DMS153 treated with DMSO at 0.1 percent for 48 hours (cell line): ENCODE data around the gene TMEM38B.
A peak's percentile ranks its signal among the peaks of the same experiment; 100 is the strongest.

Source experiments
- DNase-seq: peaks from one replicate; lab custom pipeline; 2025; ENCODE audit not compliant: unreplicated experiment; lab: John Stamatoyannopoulos, UW

Gene TMEM38B, protein sequence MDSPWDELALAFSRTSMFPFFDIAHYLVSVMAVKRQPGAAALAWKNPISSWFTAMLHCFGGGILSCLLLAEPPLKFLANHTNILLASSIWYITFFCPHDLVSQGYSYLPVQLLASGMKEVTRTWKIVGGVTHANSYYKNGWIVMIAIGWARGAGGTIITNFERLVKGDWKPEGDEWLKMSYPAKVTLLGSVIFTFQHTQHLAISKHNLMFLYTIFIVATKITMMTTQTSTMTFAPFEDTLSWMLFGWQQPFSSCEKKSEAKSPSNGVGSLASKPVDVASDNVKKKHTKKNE

DNA sequence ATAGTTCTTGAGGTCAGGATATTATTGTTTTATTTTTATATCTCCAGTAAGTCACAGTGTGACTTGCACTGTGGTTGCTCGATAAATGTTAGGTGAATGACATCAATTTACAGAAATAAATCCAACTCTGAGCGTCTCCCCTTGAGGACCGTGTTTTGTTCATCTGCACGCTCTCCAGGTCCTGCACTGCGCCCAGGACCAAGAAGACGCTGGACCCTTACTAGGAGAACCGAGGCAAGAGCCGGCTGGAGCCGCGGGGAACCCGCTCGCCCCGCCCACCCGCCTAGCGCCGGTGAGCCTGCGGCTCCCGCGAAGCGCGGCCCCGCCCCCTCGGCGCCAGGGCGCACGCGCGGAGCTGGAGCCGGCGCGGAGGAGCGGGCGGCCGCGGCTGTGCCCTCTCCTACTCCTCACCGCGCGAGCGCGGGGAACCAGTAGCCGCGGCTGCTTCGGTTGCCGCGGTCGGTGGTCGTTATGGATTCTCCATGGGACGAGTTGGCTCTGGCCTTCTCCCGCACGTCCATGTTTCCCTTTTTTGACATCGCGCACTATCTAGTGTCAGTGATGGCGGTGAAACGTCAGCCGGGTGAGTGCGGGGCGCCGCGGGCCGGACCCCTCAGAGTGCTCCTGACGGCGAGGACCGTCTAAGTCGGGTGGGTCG is at the start of gene TMEM38B:
Gene TMEM38B (plus strand): TSS at position 352 of the 658 bp plus-strand sequence. CDS start 120 bp downstream, at position 472.
- DNase-seq: peak; percentile 53

DNA sequence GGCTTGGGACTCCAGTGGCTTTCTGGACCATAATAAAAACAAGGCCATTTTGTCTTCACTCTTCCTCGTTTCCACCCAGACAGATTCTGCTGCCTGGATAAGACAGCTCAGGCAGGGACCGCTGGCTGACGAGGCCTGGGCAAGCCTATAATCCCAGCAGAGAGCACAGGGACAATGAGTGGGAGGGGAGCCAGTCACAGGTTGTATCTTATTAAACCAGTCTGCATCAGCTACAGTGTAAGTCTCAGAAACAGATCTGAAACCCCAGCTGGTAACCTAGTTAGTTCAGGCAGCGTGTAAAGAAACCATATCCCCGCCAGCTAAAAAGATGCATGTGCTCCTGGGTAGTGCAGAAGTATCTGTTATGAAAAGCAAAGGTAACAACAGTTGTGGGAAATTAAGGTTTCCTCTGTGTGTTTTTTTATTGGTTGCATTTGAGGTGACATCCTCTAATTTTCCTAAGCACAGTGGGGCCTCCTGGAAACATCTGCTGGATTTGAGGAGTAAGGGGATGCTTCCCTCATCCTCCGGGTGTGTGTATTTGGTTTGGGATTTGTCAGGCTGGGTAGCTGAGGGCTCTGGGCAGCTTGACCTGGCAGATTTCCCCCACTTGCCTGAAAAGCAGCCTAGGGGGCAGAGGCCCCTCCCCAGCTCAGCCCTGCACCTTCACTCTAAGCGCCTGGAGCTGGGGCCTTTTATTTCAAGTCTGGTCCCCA is 47.3 kb upstream of the TMEM38B start:
- no peak for DNase-seq

DNA sequence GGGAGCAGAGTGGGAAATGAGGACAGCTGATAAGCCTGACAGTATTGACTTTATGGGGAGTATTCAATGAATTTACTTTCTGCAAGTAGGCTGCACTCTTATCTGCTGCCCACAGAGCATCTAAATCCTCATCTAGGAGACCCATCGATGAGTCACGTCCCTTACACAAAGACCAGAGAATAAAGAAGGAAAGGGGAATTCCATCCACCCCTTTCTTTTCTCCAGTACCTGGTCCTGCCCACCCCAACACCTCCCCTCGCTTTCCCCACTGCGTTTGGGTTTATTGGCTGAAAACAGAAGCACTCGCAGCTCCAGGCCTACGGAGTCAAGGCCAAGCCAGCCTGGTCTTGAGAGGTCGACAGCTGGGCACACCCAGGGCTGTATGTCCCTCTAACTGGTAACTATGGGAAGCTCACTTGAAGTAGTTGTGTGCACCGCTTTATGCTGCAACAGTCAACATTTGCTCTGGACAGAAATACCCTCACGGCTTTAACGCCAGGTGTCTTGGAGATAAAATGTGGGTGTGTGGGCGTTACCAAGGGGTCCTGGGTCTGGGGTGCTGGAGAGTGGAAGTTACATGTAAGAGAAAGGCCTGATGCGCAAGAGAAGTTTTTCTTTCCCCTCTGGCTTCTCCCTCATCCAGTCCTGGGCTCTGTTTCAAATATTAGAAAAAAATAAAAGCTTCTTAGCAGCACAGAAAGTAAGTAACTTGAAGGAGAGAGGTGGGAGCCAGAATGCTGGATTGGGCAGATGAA is 46.6 kb upstream of the TMEM38B start:
- DNase-seq: peak; percentile 76

DNA sequence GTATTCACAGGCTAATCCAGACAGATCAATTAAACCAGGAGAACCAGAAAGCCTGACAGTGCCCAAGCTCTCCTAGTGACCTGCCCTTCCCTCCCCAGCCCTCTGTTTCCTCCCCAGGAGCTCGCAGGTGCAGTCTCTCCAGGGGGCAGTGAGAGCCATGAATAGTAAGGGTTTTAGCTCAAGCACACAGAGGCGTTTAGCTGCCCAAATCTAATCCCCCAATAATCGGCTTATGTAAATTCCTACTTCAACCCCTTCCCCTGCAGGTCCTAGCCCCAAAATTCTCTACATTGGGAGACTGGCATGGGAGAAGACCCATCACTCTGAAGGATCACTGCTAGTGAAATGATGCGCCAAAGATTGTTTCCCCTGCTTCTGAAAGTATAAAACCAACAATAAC is 42.5 kb upstream of the TMEM38B start:
- no peak for DNase-seq

DNA sequence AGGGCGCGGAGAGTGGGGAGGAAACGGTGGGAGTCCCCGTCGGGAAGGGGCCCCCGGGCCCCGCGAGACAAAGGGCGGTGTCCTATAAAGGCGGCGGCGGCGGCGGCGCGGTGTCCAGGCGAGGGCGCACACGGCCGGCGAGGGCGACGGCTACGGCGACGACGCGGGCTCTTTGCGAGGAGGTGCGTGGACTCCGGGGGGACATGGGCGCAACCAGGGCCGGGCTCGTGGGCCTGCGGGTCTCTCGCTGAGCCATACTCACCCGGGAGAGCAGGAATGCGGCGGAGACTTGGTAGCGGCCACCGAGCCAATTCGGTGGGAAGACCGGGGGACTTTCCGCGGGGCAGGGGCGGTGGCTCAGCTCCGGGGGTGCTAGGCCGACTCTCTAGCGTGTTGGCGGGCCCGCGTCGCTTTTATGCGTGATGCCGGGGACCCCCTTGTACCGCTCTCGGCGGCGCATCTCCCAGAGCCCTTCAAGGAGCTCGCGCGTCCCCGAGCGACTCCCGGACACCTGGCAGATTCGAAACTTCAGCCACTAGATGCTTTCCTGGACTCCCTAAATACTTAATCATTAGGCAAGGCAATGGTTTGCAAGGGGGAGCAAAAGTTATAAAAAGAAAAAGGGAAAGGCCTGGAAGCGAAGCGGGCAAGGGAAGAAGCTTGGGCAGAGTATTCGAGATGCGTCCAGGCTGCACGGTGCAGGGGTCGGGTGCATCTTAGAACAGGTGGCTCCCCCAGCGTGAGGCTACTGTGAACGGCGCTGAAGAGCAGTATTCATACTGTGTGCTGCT is 38.0 kb upstream of the TMEM38B start:
- peak; percentile 58 for DNase-seq

DNA sequence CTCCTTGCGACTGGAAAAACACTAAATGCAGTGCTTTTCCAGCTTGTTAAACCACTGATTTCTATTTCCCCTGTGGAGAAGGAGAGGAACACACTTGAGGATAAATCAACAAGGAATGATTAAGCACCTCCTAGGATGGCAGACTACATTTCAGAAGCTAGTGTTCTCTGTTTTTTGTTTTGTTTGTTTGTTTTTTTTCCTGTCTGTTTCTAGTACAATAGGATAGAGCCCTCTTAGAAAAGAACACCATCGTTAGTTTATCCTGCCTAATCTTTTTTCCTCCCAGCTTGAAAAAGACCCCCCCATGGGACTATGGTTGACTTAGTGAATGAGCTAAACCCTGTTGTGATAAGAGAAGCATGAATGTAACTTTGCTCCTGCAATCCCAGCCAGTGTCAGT is 36.0 kb upstream of the TMEM38B start:
- no peak for DNase-seq

DNA sequence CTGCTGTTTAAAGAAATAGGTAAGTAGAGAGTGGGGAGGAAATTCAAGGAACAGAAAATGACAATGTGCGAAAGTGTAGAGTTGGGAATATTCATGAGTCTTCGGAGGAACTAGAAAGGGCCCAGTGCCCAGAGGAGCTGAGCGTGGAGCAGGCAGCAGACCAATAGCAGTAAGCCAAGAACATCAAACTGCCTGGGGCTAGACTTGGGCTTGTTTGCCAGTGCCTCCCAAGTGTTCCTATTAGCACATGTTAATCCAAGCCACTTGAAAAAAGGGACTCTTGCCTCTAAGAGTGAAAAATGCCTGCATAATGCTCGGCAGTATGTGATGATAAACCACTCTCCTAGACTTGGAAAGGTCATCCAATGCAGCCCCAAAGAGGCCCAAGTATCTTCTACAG is 33.3 kb upstream of the TMEM38B start:
- DNase-seq: no peak

DNA sequence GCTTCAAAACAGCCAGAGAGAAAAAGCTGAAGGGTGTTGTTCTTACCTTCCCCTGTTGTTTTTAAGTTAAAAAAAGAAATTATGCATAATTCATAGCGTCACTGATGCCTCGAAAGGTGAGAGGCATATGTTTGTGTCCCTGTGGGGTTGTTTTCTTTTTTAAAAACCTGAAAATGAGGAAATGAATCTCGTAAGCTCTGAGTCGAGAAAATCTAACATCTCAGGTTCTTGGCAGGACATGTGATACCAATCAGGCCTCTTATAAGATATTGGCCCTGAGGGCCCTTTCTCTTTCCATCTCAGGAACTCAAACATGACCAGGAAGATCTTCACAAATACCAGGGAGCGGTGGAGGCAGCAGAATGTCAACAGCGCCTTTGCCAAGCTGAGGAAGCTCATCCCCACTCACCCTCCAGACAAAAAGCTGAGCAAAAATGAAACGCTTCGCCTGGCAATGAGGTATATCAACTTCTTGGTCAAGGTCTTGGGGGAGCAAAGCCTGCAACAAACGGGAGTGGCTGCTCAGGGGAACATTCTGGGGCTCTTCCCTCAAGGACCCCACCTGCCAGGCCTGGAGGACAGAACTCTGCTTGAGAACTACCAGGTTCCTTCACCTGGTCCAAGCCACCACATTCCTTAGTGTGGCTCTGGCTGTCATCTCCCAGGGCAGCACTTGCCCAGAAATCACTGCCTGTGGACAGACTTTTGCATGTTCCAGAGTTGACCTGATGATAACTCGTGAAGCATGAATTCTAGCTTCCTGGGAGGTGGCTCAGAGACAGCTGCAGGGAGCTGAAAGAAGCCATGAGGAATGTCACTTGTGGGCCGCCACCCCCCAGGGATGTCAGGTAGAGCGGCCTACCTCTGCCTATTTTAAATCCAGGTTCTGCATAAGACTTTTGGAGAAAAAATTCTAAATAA is 31.9 kb upstream of the TMEM38B start, which contains the start of gene TAL2:
Gene TAL2 (plus strand): TSS at position 274 of the 921 bp plus-strand sequence. CDS start 40 bp downstream, at position 314.
- DNase-seq: no peak

DNA sequence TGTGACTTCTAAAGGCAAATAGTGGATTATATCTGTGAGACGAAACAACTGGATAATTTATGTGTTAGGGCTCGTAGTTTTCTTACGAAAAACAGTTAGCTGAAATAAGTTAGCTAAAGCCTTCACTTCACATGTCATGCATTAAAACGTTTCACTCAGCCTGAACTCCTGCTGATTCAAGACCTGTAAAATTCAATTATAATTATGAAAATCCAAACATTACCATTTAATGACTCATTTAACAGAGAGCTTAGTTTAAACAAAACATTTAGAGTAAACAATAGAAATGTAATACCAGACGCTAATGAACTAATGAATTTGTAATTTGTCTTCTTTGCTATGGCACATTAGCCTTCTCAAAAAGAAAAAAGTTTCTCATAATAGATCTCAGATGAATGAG is 30.4 kb upstream of the TMEM38B start:
- DNase-seq: no peak

DNA sequence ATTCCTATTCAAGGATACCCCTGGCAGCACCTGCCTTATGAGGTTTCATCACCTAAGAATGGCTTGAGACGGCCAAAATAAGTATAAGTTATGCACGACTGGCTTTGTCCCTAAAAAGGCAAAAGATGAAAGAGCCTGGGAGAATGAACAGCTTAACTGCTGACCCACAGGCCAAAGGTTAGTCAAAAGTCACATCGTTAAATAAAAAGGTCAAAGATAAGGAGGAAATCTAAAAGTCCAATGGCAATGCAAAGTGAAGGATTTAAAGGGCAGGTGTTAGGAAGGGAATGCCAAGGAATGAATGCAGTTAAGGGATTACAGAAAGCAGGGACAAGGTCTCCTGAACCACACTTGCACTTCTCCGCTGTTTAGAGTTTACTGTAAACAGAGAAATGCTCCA is 26.5 kb upstream of the TMEM38B start:
- no peak for DNase-seq

DNA sequence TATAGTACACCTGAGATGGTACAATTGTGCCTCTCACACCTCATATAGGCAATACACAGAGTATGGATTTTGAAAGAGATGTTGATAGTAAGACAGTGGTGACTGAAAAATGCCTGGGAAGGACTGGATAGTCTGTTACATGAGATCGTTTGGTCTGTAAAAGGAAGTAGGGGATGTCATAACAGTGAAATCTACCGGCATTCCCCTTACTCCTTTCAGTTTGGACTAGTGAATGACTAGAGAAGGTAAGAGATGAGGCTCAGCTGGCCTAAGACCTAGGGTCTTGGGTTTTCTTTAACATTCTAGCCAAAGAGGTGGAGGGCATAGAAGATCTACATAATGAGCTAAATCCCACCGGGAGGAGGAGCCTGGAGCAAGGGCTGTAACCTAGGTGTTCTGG is 24.0 kb upstream of the TMEM38B start:
- DNase-seq: no peak

DNA sequence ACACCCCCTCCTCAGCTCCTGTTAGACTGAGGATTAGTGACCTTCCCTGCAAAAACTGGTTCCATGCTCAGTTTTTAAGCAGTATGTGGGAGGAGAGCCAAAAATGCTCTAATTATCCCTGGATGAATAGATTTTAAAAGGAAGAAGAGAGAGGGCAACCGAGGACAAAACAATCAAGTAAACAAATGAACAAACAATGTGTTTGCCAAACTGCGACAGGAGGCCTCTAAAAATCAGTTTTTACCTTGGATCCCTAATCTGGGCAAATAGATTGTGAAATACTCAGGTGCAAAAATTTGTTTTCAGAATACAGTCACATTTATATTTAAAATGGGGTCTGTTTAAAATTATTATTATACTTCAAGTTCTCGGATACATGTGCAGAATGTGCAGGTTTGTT is 23.6 kb upstream of the TMEM38B start:
- no peak for DNase-seq

DNA sequence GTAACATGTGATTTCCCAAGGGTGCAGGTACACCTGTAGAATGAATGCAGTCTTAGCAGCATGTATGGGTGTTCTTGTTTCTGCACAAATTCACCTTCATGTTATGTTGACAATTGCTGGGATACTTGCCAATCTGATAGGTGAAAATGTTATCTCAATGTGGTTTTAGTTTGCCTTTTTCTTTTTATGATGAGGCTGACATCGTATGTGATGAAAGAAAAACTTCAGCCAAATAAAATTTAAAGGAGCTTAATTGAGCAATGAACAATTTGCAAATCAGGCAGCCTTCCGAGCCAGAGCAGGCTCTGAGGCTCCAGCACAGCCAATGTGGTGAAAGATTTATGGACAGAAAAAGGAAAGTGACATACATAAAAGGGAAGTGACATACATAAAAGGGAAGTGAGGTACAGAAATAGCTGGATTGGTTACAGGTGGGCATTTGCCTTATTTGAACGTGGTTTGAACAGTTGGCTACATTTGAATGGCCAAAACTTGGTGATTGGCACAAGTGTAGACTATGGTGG is 21.6 kb upstream of the TMEM38B start:
- DNase-seq: peak; percentile 29

DNA sequence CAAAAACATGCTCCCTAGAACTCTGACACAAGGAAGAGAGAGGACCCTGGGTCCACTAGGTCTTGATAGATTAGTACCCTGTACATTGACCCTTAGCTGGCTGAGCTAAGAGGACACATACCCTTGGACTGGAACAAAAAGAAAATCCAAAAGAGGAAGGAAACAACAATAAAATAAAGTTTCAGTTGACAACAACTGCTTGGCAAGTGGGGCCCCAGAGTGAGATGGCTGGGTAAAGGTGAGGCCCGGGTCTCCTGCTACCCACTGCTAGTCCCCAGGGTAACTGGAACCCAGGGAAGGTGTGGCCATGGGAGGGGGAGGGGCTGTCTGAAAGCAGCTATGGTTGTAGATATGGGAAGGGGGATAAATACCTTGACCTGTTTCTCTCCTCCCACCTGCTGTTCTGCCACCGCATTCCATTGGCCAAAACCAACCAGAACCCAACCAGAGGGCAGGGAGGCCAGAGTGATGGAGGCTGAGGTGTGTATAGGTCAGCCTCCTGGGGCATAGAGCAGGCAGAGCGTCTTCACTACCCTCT is 20.4 kb upstream of the TMEM38B start:
- DNase-seq: no peak

DNA sequence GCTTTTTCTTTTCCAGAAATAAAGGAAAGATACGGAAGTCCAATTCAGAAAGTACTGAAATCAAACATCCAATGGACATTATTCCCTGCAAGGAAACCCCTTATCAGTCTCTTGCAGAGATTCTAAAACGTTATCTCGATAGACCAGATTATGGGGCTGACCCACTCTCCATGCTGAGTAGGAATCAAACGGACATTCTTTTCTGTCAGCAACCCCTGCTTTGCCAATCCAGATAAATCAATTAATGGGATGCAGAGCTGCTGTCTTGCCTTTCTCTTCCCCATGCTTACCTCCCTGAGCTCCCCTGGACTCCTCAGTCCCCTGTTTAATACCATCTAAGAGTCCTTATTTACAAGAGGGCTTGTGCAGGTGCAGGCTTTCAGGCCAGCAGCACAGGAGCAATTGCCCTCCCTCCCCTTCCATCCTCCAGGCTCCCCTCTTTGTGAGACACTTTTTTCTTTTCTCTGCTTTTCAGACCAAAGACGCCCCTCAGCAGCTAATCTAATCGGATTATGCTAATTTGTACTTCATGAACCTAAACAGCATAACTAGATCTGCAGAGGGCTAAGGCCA is 17.9 kb upstream of the TMEM38B start:
- no peak for DNase-seq

DNA sequence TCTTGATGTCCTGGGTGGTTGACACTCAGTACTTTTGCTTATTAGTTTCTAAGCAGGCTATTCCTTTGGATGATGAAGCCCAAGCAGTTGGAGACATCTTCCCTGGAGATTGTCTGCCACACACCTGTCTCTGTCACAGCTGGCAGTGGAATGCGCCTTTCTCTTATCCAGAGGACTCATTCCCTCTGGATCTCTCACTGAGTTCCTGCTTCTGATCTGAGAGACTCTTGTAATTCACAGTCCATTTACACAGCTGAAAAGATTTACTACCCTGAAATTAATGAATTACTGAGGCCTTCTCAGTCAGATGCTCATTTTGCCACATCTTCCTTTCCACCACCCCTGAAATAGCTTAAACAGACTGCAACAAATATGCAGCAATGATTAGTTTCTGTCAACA is 16.2 kb upstream of the TMEM38B start:
- no peak for DNase-seq

DNA sequence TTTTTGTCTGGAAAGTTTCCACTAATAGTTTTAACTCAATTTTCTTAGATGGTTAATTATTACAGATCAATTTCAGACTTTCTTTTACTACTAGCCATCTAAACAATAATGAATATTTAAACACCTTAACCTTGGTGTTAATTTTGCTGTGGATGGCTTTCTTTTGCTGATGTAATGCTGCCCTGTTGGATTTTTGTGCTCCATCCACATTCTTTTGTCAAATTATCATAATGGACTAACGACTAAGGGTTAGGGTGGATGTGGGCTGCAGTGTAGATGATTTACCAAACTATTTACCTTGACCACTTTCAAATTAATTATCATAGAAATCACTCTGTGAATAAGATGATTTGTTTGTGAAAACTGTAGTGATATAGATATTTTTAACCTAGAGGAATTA is 15.6 kb upstream of the TMEM38B start:
- DNase-seq: no peak

DNA sequence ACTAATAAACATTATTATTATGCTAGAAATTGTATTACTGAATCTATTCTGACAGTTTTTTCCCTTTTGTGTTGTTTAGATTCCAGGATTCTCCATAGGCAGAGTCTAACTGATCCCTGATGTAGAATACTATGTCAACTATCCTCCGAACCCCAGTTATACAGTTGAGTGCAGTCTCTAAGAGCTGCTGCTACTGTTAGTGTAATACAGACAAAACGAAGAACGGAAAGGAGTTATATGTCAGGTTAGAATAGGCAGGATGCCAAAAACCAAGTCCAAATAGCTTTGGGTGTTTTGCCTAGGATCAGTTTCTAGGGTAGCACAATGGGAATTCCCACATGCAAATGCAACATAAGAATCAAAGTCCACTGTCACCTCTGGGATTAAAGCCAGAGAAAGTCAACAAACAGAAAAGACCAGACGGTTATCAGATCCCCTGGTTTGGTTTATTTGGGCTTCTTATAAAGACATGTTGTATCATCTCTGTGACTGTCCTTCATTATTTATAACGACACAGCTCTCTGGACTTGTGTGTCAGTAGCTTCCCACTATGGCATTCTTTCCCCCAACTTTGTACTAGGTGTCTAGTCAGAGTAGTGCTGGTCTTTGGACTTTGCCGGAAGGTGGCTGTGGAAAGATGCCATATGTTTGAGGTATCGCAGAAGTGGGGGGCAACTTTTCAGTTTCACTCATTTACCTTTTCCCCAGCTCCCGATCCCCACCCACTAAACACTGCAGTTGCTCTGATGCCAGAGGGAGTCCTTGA is 14.9 kb upstream of the TMEM38B start:
- peak; percentile 48 for DNase-seq
